ENCODE results near the gene CADPS.

Gene CADPS

DNA sequence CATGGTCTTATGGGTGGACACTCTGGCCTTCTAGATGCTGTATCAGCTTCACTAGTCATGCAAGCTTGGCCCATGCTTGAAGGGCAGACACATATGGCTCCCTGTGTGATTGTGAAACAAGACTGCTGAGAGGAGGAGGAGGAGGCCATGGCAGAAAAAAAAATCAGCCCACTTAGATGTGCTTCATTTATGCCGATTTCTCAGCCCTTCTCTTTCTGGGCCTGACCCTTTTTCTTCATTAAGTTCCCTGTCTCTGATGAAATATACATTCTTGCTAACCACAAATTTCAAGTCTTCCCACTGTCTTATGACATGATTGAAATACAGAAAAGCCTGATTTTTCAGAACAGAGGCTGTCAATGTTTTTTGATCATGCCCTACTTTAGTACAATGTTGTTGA is 288.9 kb downstream of the CADPS start:
- no peak overlapping the region for H3K27ac ChIP-seq (replicated peaks)
- no peak overlapping the region for H3K4me3 ChIP-seq (replicated peaks; ENCODE audit: insufficient read depth, low read length)
- DNase-seq (ENCODE audit: low read depth in 1 of 2, low spot score in 1 of 2), result no peak
- H3K27me3 ChIP-seq (ENCODE audit: insufficient read depth, poor library complexity, severe bottlenecking), result no peaks in the 10 kb centered on the region
- TF ChIP-seq GABPA (IDR thresholded peaks at IDR 0.05; ENCODE audit: low read depth) (no peak), SPI1 (IDR thresholded peaks at IDR 0.05; ENCODE audit: borderline replicate concordance, low read depth) (no peak), POLR2AphosphoS5 (IDR thresholded peaks at IDR 0.05; ENCODE audit: low read depth) (no peak)
- TF ChIP-seq, protein P1, sequence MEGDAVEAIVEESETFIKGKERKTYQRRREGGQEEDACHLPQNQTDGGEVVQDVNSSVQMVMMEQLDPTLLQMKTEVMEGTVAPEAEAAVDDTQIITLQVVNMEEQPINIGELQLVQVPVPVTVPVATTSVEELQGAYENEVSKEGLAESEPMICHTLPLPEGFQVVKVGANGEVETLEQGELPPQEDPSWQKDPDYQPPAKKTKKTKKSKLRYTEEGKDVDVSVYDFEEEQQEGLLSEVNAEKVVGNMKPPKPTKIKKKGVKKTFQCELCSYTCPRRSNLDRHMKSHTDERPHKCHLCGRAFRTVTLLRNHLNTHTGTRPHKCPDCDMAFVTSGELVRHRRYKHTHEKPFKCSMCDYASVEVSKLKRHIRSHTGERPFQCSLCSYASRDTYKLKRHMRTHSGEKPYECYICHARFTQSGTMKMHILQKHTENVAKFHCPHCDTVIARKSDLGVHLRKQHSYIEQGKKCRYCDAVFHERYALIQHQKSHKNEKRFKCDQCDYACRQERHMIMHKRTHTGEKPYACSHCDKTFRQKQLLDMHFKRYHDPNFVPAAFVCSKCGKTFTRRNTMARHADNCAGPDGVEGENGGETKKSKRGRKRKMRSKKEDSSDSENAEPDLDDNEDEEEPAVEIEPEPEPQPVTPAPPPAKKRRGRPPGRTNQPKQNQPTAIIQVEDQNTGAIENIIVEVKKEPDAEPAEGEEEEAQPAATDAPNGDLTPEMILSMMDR (IDR thresholded peaks at IDR 0.05; ENCODE audit: insufficient read depth, low read length), result no peak

- no peak overlapping the region for H3K27ac ChIP-seq (replicated peaks)
- H3K27me3 ChIP-seq (ENCODE audit: insufficient read depth, poor library complexity, severe bottlenecking), result no peaks in the 10 kb centered on the region
- no peak for DNase-seq (ENCODE audit: low read depth in 1 of 2, low spot score in 1 of 2)
- TF ChIP-seq, protein P2, sequence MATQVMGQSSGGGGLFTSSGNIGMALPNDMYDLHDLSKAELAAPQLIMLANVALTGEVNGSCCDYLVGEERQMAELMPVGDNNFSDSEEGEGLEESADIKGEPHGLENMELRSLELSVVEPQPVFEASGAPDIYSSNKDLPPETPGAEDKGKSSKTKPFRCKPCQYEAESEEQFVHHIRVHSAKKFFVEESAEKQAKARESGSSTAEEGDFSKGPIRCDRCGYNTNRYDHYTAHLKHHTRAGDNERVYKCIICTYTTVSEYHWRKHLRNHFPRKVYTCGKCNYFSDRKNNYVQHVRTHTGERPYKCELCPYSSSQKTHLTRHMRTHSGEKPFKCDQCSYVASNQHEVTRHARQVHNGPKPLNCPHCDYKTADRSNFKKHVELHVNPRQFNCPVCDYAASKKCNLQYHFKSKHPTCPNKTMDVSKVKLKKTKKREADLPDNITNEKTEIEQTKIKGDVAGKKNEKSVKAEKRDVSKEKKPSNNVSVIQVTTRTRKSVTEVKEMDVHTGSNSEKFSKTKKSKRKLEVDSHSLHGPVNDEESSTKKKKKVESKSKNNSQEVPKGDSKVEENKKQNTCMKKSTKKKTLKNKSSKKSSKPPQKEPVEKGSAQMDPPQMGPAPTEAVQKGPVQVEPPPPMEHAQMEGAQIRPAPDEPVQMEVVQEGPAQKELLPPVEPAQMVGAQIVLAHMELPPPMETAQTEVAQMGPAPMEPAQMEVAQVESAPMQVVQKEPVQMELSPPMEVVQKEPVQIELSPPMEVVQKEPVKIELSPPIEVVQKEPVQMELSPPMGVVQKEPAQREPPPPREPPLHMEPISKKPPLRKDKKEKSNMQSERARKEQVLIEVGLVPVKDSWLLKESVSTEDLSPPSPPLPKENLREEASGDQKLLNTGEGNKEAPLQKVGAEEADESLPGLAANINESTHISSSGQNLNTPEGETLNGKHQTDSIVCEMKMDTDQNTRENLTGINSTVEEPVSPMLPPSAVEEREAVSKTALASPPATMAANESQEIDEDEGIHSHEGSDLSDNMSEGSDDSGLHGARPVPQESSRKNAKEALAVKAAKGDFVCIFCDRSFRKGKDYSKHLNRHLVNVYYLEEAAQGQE (IDR thresholded peaks at IDR 0.05; ENCODE audit: insufficient replicate concordance, low read depth), result no peak
- TF ChIP-seq, protein P1 (IDR thresholded peaks at IDR 0.05; ENCODE audit: insufficient read depth, low read length), result no peak
- TF ChIP-seq SPI1 (IDR thresholded peaks at IDR 0.05; ENCODE audit: borderline replicate concordance, low read depth) (no peak), GABPA (IDR thresholded peaks at IDR 0.05; ENCODE audit: low read depth) (no peak), POLR2AphosphoS5 (IDR thresholded peaks at IDR 0.05; ENCODE audit: low read depth) (no peak)
- H3K4me3 ChIP-seq (replicated peaks; ENCODE audit: insufficient read depth, low read length), result no peak overlapping the region
Measured at GRCh38 chr3:62585861-62586260, 289.4 kb downstream of the CADPS start.

DNA sequence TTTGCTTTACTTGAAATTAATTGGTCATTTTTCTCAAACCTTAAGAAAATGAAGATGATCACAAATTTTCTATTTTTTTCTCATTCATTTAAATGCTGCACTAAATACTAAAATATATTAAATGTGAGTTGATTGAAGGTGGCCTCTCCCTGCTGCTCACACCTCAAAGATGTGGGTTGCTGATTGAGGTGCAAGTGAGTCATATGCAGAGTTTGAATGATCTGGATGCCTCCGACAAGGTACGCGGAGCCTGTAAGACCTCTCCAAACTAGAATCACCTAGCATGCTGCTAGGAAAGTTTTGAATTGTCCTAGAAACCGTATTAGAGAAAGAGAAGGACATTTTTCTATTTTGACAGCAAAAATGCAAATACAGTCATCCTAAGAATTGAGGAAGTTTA is 290.6 kb downstream of the CADPS start:
- TF ChIP-seq SPI1 (IDR thresholded peaks at IDR 0.05; ENCODE audit: borderline replicate concordance, low read depth) (no peak), GABPA (IDR thresholded peaks at IDR 0.05; ENCODE audit: low read depth) (no peak), POLR2AphosphoS5 (IDR thresholded peaks at IDR 0.05; ENCODE audit: low read depth) (no peak)
- TF ChIP-seq, protein P2 (IDR thresholded peaks at IDR 0.05; ENCODE audit: insufficient replicate concordance, low read depth), result no peak
- TF ChIP-seq, protein P1 (IDR thresholded peaks at IDR 0.05; ENCODE audit: insufficient read depth, low read length), result no peak
- Histone ChIP-seq H3K4me3 (replicated peaks; ENCODE audit: insufficient read depth, low read length) (no peak overlapping the region), H3K27me3 (ENCODE audit: insufficient read depth, poor library complexity, severe bottlenecking) (no peaks in the 10 kb centered on the region), H3K27ac (replicated peaks) (no peak overlapping the region)
- DNase-seq (ENCODE audit: low read depth in 1 of 2, low spot score in 1 of 2), result no peak

GRCh38 chr3:62582495-62583172 is 292.6 kb downstream of the CADPS start:
- H3K27me3 ChIP-seq (ENCODE audit: insufficient read depth, poor library complexity, severe bottlenecking), result no peaks in the 10 kb centered on the region
- TF ChIP-seq, protein P2 (IDR thresholded peaks at IDR 0.05; ENCODE audit: insufficient replicate concordance, low read depth), result no peak
- TF ChIP-seq GABPA (IDR thresholded peaks at IDR 0.05; ENCODE audit: low read depth) (no peak), SPI1 (IDR thresholded peaks at IDR 0.05; ENCODE audit: borderline replicate concordance, low read depth) (no peak), POLR2AphosphoS5 (IDR thresholded peaks at IDR 0.05; ENCODE audit: low read depth) (no peak)
- TF ChIP-seq, protein P1 (IDR thresholded peaks at IDR 0.05; ENCODE audit: insufficient read depth, low read length), result no peak
- no peak overlapping the region for H3K27ac ChIP-seq (replicated peaks)
- no peak overlapping the region for H3K4me3 ChIP-seq (replicated peaks; ENCODE audit: insufficient read depth, low read length)
- no peak for DNase-seq (ENCODE audit: low read depth in 1 of 2, low spot score in 1 of 2)
